Measurements from ENCODE around the gene SLC26A6. TPM values are rescaled to one million over a fixed set of nuclear protein-coding genes. Genes with fewer than 3 reads are reported as not detected.
A peak's percentile ranks its signal among the peaks of the same experiment; 100 is the strongest.

SLC26A6 gene
- total and polyA plus RNA-seq, 2 donors from 2014 or later = 15.4 to 20.6 TPM

DNA sequence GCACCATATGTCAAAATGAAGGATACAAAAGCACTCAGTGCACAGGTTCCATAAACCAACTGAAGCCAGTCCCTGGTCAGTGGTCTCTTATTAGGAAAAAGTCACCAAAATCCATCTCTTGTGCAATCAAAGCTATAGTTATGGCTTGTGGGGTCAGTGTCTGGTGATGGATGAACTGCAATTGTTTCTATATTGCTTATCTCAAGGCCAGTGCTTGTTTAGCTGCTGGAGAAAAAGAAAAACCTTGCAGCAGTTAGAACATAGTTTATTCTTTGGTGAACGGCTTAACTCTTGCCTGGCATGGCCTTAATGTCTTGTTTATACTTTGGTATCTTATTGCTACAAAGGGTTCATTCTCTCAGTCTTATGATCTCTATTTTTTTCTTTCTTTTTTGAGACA is 23.0 kb downstream of the SLC26A6 start:
- H3K9me3 ChIP-seq (ENCODE audit: control insufficient read depth in 2 of 3, insufficient read depth in 1 of 3, low read length in 3 of 3) = peaks cover 0 to 4% (median 0%) of the 10 kb centered on the region in 3 donors
- no peaks in the 10 kb centered on the region for H3K27me3 ChIP-seq (ENCODE audit: control insufficient read depth, insufficient read depth, low read length)
- TF ChIP-seq, protein P1, sequence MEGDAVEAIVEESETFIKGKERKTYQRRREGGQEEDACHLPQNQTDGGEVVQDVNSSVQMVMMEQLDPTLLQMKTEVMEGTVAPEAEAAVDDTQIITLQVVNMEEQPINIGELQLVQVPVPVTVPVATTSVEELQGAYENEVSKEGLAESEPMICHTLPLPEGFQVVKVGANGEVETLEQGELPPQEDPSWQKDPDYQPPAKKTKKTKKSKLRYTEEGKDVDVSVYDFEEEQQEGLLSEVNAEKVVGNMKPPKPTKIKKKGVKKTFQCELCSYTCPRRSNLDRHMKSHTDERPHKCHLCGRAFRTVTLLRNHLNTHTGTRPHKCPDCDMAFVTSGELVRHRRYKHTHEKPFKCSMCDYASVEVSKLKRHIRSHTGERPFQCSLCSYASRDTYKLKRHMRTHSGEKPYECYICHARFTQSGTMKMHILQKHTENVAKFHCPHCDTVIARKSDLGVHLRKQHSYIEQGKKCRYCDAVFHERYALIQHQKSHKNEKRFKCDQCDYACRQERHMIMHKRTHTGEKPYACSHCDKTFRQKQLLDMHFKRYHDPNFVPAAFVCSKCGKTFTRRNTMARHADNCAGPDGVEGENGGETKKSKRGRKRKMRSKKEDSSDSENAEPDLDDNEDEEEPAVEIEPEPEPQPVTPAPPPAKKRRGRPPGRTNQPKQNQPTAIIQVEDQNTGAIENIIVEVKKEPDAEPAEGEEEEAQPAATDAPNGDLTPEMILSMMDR (IDR thresholded peaks at IDR 0.05; ENCODE audit: borderline replicate concordance, extremely low read depth, insufficient read depth) = no peak
- FAIRE-seq (no peak), DNase-seq (no peak)
- H3K27ac ChIP-seq (ENCODE audit: low read depth in 2 of 2, low read length in 2 of 2) = no peak overlapping the region
- H3K9ac ChIP-seq (ENCODE audit: low read length in 3 of 3) = no peak overlapping the region
- no peaks in the 10 kb centered on the region for H3K36me3 ChIP-seq (ENCODE audit: control insufficient read depth in 2 of 3, insufficient read depth in 3 of 3, low read length in 3 of 3)
- H3K4me1 ChIP-seq (ENCODE audit: control insufficient read depth in 2 of 3, insufficient read depth in 2 of 3, low read depth in 1 of 3, low read length in 3 of 3) = peaks cover 0 to 9% (median 0%) of the 10 kb centered on the region in 3 donors
- intact Hi-C loops (cut with DNase I) = no loop called here
- no peak overlapping the region for H3K4me3 ChIP-seq (ENCODE audit: low read length in 3 of 3)

DNA sequence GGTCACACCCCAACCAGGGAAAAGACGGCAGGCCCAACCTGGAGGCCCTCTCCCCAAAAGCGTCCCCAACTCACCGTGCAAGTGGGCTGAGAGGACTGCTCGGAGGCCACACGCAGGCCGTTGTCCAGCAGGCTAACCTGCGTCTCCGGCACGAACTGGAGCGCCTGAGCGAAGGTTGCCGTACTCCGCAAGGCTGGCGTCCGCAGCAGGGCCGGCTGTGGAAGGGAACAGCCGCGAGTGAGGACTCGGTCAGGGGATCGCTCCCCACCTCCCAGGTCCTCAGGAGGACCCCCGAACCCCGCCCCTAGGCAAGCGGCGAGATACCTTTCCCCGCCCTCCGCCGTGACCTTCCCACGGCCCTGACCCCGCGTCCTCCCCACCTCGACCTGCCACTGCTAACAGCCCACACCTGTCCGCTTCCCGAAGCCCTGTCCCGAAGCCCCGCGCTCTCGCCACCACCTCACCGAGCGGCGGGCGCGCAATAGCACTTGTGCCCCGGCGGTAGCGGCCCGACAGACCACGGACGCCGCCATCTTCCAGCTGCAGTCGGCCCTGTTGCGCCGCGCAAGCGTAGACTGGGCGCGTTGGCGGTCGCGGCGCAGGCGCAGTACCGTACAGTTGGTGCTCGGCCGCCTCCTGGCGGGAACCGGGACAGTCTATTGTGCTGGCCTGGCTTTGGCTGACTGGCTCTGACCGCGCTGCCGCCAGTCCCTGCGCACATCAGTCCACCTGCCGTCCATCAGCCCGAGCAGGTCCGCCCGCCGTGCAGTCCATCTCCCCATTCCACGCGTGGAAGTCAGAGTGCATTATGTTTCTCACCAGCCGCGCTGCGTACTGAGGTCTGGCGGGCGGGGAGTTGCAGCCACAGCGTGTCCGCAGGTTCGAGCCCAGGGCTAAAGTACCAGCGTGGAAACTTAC is 25.9 kb downstream of the SLC26A6 start, which contains the start of gene UQCRC1:
UQCRC1 (minus strand) TSS at position 559 of the 918 bp plus-strand sequence; CDS start at position 533, 26 bp downstream.
- FAIRE-seq = no peak
- Histone ChIP-seq H3K27me3 (ENCODE audit: control insufficient read depth, insufficient read depth, low read length) (no peaks in the 10 kb centered on the region), H3K27ac (ENCODE audit: low read depth in 2 of 2, low read length in 2 of 2) (peak within 1 kb of the TSS; percentile 97 to 98), H3K36me3 (ENCODE audit: control insufficient read depth in 2 of 3, insufficient read depth in 3 of 3, low read length in 3 of 3) (peaks cover 0 to 19% (median 16%) of the 10 kb centered on the region in 3 donors), H3K9ac (ENCODE audit: low read length in 3 of 3) (peak within 1 kb of the TSS; percentile 34 to 91 (median 81)), H3K4me3 (ENCODE audit: low read length in 3 of 3) (peak within 1 kb of the TSS; percentile 67 to 98 (median 87)), H3K9me3 (ENCODE audit: control insufficient read depth in 2 of 3, insufficient read depth in 1 of 3, low read length in 3 of 3) (no peaks in the 10 kb centered on the region), H3K4me1 (ENCODE audit: control insufficient read depth in 2 of 3, insufficient read depth in 2 of 3, low read depth in 1 of 3, low read length in 3 of 3) (peaks cover 0 to 9% (median 0%) of the 10 kb centered on the region in 3 donors)
- intact Hi-C loops (cut with DNase I) = no loop called here
- DNase-seq = peak; percentile 96 to 97 (median 96)
- TF ChIP-seq, protein P1 (IDR thresholded peaks at IDR 0.05; ENCODE audit: borderline replicate concordance, extremely low read depth, insufficient read depth) = peak; percentile 86

DNA sequence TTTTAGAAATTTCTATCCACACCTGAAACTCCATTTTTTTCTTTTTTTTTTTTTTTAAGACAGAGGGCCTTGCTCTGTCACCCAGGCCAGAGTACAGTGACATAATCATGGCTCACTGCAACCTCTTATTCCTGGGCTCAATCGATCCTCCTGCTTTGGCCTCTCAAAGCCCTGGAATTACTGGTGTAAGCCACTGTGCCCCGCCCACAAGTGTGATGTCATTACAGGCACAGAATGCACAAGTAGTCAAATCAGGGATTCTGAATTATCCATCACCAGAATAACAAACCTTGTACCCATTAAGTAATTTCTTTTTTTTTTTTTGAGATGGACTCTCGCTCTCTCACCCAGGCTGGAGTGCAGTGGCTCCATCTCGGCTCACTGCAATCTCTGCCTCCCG is 27.7 kb downstream of the SLC26A6 start:
- peaks cover 6 to 38% (median 32%) of the 10 kb centered on the region in 3 donors for H3K36me3 ChIP-seq (ENCODE audit: control insufficient read depth in 2 of 3, insufficient read depth in 3 of 3, low read length in 3 of 3)
- H3K27ac ChIP-seq (ENCODE audit: low read depth in 2 of 2, low read length in 2 of 2) = no peak overlapping the region
- intact Hi-C loops (cut with DNase I) = no loop called here
- no peaks in the 10 kb centered on the region for H3K27me3 ChIP-seq (ENCODE audit: control insufficient read depth, insufficient read depth, low read length)
- no peak for DNase-seq
- no peak for FAIRE-seq
- TF ChIP-seq, protein P1 (IDR thresholded peaks at IDR 0.05; ENCODE audit: borderline replicate concordance, extremely low read depth, insufficient read depth) = no peak
- no peaks in the 10 kb centered on the region for H3K9me3 ChIP-seq (ENCODE audit: control insufficient read depth in 2 of 3, insufficient read depth in 1 of 3, low read length in 3 of 3)
- no peak overlapping the region for H3K4me3 ChIP-seq (ENCODE audit: low read length in 3 of 3)
- peaks cover 0 to 9% (median 0%) of the 10 kb centered on the region in 3 donors for H3K4me1 ChIP-seq (ENCODE audit: control insufficient read depth in 2 of 3, insufficient read depth in 2 of 3, low read depth in 1 of 3, low read length in 3 of 3)
- H3K9ac ChIP-seq (ENCODE audit: low read length in 3 of 3) = no peak overlapping the region

Data from kidney (tissue), 14 donors.